Stimulated activated CD4-positive, alpha-beta T cell treated with anti-CD3 and anti-CD28 coated beads, Interleukin-2, amount 100 ng/mL, for 4 hours (primary cell): Measurements from ENCODE around the gene SUSD3.

Experiments used
- DNase-seq: peaks from one replicate; pipeline ENCODE4 v3.0.0-alpha.2; 2020; ENCODE audit warnings: low read depth

Gene SUSD3

GRCh38 chr9:93030642-93031628 is 27.6 kb upstream of the SUSD3 start:
- DNase-seq = no peak

- DNase-seq = no peak
These were observed 26.7 kb upstream of the SUSD3 start for GRCh38 chr9:93031629-93032430.

DNA sequence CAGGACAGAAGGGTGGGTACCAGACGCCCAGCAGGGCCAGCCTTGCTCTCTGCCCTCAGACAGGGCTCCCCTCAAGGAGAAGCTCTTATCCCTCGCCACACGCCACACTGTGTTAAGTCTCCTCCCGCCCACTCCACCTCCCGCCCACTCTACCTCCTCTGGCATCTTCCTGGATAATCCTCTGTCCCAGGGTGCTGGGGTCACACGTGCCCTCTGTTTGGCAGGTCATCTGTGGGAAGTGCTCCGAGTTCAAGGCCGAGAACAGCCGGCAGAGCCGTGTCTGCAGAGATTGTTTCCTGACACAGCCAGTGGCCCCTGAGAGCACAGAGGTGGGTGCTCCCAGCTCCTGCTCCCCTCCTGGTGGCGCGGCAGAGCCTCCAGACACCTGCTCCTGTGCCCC is 26.0 kb upstream of the SUSD3 start:
- no peak for DNase-seq

GRCh38 chr9:93033531-93033930 is 25.0 kb upstream of the SUSD3 start:
- DNase-seq = no peak

- no peak for DNase-seq
These were observed 23.3 kb upstream of the SUSD3 start for GRCh38 chr9:93035106-93035660.

GRCh38 chr9:93035821-93036351 is 22.6 kb upstream of the SUSD3 start:
- no peak for DNase-seq

- no peak for DNase-seq
These were observed 21.5 kb upstream of the SUSD3 start for GRCh38 chr9:93036887-93037475.

DNA sequence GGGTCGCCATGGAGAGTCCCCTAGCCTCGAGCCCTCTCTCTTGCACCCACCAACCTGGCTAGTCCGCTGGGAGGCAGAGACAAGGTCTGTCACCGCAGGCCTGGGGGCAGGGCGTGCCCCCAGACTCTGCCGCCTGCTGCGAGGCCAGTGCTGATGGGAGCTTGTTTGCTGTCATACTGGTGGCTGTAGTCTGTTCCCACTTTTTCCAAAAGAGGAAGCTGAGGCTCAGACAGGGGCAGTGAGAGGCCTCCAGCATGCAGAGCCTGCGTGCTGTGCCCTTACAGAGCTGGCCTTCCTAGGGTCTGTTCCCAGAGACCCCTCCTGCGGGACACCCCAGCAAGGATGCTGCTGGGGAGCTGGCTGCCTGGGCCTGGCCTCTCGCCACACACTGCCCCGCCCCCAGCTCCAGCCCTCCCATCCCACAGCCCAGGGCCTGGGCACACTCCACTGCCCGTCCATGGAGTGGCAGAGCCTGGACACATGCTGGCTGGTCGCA is 21.0 kb upstream of the SUSD3 start:
- DNase-seq = no peak

DNA sequence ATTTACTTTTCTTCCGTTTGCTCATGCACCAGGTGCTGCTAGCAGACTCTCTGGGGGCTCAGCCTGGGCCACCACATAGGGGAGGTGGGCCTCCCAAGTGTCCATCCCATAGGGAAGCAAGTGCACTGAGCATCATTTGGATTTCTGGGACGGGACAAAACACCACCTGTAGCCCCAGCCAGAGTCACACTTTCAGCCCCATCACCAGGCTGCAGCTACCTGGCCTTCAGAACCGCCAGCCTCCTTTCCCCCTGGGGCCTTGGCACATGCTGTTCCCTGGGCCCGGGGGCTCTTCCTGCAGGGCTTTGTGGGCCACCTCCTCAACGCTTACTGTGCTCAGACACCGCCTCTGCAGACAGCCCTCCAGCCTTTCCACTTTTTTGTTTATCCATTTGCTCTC is 19.6 kb upstream of the SUSD3 start:
- DNase-seq = no peak

DNA sequence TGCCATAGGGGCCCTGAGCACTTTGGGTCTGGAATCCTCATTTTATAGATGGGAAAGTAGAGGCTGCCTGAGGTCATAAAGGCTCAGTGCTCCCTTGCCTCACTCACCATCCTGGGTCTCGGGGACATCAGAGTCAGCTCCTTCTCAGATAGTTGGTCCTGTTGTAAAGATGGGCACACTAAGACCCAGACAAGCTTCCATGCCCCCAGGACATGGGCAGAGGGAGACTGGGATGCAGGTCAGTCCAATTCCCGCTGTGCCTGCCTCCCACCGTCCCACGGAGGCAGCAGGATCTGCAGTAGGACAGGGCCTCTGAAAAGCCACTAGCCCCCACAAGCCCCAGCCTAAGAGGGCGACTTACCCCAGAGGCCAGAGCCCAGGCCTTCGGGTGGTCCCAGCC is 19.0 kb upstream of the SUSD3 start:
- DNase-seq = no peak

- DNase-seq = no peak
These were observed 18.5 kb upstream of the SUSD3 start for GRCh38 chr9:93039976-93040375.

GRCh38 chr9:93040409-93040808 is 18.1 kb upstream of the SUSD3 start:
- DNase-seq = no peak

GRCh38 chr9:93041108-93041802 is 17.2 kb upstream of the SUSD3 start:
- DNase-seq = no peak

DNA sequence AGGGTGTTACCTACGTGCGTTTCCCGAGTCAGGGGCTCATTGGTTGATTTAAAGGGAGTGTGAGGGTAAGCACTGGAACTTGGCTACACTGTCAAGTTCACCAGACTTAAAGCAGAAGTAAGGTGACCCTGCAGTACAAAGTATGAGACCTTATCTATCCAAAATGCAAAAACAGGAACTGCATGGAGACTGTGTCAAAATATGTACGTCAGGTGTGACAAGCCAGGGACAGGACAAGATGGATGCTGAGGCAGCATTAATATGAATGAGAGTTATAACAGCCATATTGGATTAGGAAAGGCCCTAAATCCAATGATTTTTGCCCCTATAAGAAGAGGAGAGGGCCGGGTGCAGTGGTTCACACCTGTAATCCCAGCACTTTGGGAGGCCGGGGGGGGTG is 15.4 kb upstream of the SUSD3 start:
- DNase-seq = no peak

DNA sequence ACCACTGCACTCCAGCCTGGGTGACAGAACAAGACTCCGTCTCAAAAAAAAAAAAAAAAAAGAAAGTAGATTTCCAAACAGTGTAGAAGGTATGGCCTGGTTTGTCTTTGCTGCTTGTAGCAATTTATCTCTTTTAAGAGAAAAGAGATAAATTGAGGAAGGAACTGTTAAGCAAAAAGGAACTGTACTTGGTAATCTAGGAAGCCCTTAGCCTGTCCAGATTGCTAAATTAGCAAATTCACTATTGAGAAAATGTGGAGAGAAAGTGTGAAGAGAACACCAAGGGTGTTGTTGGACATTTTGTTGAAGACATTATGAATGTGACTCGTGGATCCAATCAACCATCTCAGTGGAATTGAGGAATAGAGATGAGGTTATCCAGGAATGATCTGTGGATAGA is 13.0 kb upstream of the SUSD3 start:
- no peak for DNase-seq

- DNase-seq = no peak
These were observed 9.7 kb upstream of the SUSD3 start for GRCh38 chr9:93048566-93049448.

DNA sequence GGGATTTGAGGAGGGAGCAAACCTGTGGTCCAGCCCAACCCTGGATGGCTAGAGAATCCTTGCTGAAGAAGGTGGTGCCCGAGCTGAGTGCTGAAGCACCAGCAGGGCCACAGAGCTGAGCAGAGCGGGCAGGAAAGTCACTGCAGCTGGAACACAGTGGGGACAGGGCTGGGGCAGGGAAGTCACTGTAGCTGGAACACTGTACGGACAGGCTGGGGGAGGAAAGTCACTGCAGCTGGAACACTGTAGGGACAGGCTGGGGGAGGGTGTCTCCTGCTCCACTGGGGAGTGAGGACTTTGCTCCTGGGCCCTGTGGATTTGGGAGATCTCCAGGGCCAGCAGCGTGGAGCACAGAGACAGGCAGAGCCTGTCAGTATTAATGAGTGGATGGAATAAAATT is 9.0 kb upstream of the SUSD3 start:
- DNase-seq = no peak

- no peak for DNase-seq
These were observed 8.3 kb upstream of the SUSD3 start for GRCh38 chr9:93050231-93050630.

GRCh38 chr9:93051680-93052089 is 6.8 kb upstream of the SUSD3 start:
- DNase-seq = no peak
